Posterior vena cava (tissue), 2 donors: ENCODE measurements around the gene RTF2. TPM values are rescaled to one million over a fixed set of nuclear protein-coding genes. Genes with fewer than 3 reads are reported as not detected.

Experiments
- DNase-seq: peaks from one replicate; pipeline ENCODE4 v3.0.0-alpha.2; 2020; ENCODE audit warnings: low spot score
- intact Hi-C, 2 donors: fragments of 100-400 bp; cut with DNase I; formaldehyde crosslinking; loops; one replicate each; pipeline versions ENCODE4 v1.14.1 to v1.14.2; 2022 to 2023
- total RNA-seq, 2 donors: library from RNA; stranded (reverse); fragmentation: NEBNext Ultra II Directional; extraction: Animal tissue kit (Norgen Biotek cat#: 25700); gene quantifications; one replicate each; pipeline ENCODE4 v1.2.1, GENCODE V29; 2021
- donor health status: DM: yes; HTN: yes; CAD: no.
- donor health status: DM: yes; HTN: yes; CAD: no.

The RTF2 gene
- total RNA-seq, 2 donors from 2014 or later = 68.2 to 68.7 TPM

GRCh38 chr20:56433221-56433879 is 35.1 kb upstream of the RTF2 start:
- DNase-seq = no peak
- intact Hi-C loops = no loop called here

- no peak for DNase-seq
- intact Hi-C loops = no loop called here
Measured at GRCh38 chr20:56433880-56434255, 34.6 kb upstream of the RTF2 start.

- no peak for DNase-seq
- intact Hi-C loops = no loop called here
Measured at GRCh38 chr20:56437196-56437960, 31.0 kb upstream of the RTF2 start.

- intact Hi-C loops = no loop called here
- no peak for DNase-seq
Measured at GRCh38 chr20:56438284-56438683, 30.1 kb upstream of the RTF2 start.

GRCh38 chr20:56439771-56440291 is 28.6 kb upstream of the RTF2 start:
- intact Hi-C loops = no loop called here
- DNase-seq = no peak

- intact Hi-C loops = no loop called here
- no peak for DNase-seq
Measured at GRCh38 chr20:56440346-56441007, 27.9 kb upstream of the RTF2 start.

- no peak for DNase-seq
Measured at GRCh38 chr20:56442389-56443365, 25.8 kb upstream of the RTF2 start.

GRCh38 chr20:56443654-56444540 is 24.5 kb upstream of the RTF2 start:
- no peak for DNase-seq
- intact Hi-C loops = no loop called here

More at GRCh38 chr20:56442389-56443365, 25.8 kb upstream of the RTF2 start:
- intact Hi-C loops = no loop called here

- DNase-seq = no peak
- intact Hi-C loops = no loop called here
Measured at GRCh38 chr20:56445130-56445529, 23.3 kb upstream of the RTF2 start.

- no peak for DNase-seq
- intact Hi-C loops = no loop called here
Measured at GRCh38 chr20:56445540-56445939, 22.9 kb upstream of the RTF2 start.

GRCh38 chr20:56447227-56447626 is 21.2 kb upstream of the RTF2 start:
- DNase-seq = no peak
- intact Hi-C loops = no loop called here

GRCh38 chr20:56449459-56449858 is 19.0 kb upstream of the RTF2 start:
- no peak for DNase-seq
- intact Hi-C loops = no loop called here

GRCh38 chr20:56451056-56451765 is 17.2 kb upstream of the RTF2 start:
- no peak for DNase-seq
- intact Hi-C loops = no loop called here

GRCh38 chr20:56453352-56453751 is 15.1 kb upstream of the RTF2 start:
- intact Hi-C loops = no loop called here
- DNase-seq = no peak

- no peak for DNase-seq
- intact Hi-C loops = no loop called here
Measured at GRCh38 chr20:56454754-56455153, 13.7 kb upstream of the RTF2 start.

- intact Hi-C loops = no loop called here
- DNase-seq = no peak
Measured at GRCh38 chr20:56458206-56458821, 10.1 kb upstream of the RTF2 start.

GRCh38 chr20:56460459-56460858 is 8.0 kb upstream of the RTF2 start:
- no peak for DNase-seq
- intact Hi-C loops = loop anchor here (10.0 kb wide), 2 partner anchors 56 to 66 kb away; partner anchors contain the start of genes AURKA (in 1 of the 2) and CSTF1 (in 1 of the 2)
